ENCODE data around the gene FOXA1.

The FOXA1 gene

DNA sequence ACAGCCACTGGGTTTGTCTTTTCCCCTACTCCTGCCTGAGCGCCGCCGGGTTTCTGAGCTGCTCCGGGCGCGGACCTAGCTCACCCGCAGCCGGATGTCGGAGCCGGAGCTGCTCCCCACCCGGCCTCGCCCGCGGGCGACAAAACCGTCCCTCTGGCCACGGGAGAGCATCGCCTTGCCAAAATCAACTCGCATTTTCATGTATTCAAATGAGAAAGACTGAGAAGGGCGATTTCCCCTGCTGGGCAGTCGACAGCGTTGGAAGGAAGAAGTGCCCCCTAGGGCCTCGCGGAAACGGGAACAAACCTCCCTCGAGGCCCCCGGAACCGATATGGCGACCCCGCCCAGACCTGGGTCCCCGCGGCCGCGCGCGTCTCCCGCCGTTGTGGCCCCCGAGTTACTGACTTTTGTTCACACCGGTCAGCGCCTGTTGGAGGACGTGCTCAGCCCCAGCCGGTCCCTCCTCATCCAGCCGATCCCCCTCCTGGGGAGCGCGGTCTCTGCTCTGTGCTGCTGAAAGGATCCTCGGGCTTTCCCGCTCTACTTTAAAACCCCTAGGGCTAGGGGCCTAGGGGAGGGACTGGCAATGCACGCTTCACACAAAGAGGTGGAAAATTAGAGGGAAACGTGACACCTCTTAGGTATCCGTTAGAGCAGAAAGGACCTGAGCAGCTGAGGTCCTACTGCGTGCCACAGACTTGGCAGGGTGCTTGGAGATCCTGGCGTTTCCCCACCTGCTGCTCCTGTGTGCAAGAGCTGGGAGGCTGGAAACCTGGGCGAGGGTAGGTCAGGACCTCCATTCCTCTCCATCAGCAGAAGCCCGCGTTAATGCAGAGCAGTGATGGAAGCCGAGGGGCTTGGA lies 4.7 kb upstream of the FOXA1 start:
- no peaks in the 10 kb centered on the region for H3K79me2 ChIP-seq (ENCODE audit: low read length)
- no peak overlapping the region for H3K9ac ChIP-seq (ENCODE audit: low read length)
- H3K4me3 ChIP-seq (ENCODE audit: low read length) = no peak overlapping the region
- no peaks in the 10 kb centered on the region for H3K9me2 ChIP-seq (replicated peaks; ENCODE audit: insufficient read depth, low read length)
- H3K4me2 ChIP-seq (ENCODE audit: low read depth, low read length) = no peak overlapping the region
- no peak overlapping the region for H2AFZ ChIP-seq (ENCODE audit: low read length)
- no peaks in the 10 kb centered on the region for H3K36me3 ChIP-seq (replicated peaks; ENCODE audit: insufficient read depth, low read length)
- TF ChIP-seq EZH2phosphoT487 (IDR thresholded peaks at IDR 0.05; ENCODE audit: low read length) = no peak
- TF ChIP-seq EZH2 (optimal IDR thresholded peaks at IDR 0.05; ENCODE audit: low read depth, low read length) = no peak
- TF ChIP-seq, protein P1, sequence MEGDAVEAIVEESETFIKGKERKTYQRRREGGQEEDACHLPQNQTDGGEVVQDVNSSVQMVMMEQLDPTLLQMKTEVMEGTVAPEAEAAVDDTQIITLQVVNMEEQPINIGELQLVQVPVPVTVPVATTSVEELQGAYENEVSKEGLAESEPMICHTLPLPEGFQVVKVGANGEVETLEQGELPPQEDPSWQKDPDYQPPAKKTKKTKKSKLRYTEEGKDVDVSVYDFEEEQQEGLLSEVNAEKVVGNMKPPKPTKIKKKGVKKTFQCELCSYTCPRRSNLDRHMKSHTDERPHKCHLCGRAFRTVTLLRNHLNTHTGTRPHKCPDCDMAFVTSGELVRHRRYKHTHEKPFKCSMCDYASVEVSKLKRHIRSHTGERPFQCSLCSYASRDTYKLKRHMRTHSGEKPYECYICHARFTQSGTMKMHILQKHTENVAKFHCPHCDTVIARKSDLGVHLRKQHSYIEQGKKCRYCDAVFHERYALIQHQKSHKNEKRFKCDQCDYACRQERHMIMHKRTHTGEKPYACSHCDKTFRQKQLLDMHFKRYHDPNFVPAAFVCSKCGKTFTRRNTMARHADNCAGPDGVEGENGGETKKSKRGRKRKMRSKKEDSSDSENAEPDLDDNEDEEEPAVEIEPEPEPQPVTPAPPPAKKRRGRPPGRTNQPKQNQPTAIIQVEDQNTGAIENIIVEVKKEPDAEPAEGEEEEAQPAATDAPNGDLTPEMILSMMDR (IDR thresholded peaks at IDR 0.05; ENCODE audit: low read length) = no peak
- H3K27ac ChIP-seq (ENCODE audit: low read length) = no peak overlapping the region
- no peaks in the 10 kb centered on the region for H3K4me1 ChIP-seq (ENCODE audit: low read length)
- H3K9me3 ChIP-seq (replicated peaks; ENCODE audit: insufficient read depth, low read length) = no peaks in the 10 kb centered on the region
- no peaks in the 10 kb centered on the region for H4K20me1 ChIP-seq (ENCODE audit: insufficient read depth, low read length)
- DNase-seq = no peak
- H3F3A ChIP-seq (ENCODE audit: insufficient read depth, low read length) = peaks cover 4% of the 10 kb centered on the region; the same call in 1 of the 2 replicates
- H3K27me3 ChIP-seq (replicated peaks; ENCODE audit: insufficient read depth, low read length) = no peaks in the 10 kb centered on the region

GRCh38 chr14:37598747-37599506 lies 3.9 kb upstream of the FOXA1 start:
- Histone ChIP-seq H3K36me3 (replicated peaks; ENCODE audit: insufficient read depth, low read length) (no peaks in the 10 kb centered on the region), H3F3A (ENCODE audit: insufficient read depth, low read length) (peaks cover 7% of the 10 kb centered on the region), H3K27me3 (replicated peaks; ENCODE audit: insufficient read depth, low read length) (no peaks in the 10 kb centered on the region), H3K9me2 (replicated peaks; ENCODE audit: insufficient read depth, low read length) (no peaks in the 10 kb centered on the region), H3K4me2 (ENCODE audit: low read depth, low read length) (no peak overlapping the region), H3K79me2 (ENCODE audit: low read length) (peaks cover 2% of the 10 kb centered on the region), H3K4me3 (ENCODE audit: low read length) (no peak overlapping the region), H4K20me1 (ENCODE audit: insufficient read depth, low read length) (no peaks in the 10 kb centered on the region), H2AFZ (ENCODE audit: low read length) (no peak overlapping the region), H3K27ac (ENCODE audit: low read length) (no peak overlapping the region), H3K4me1 (ENCODE audit: low read length) (no peaks in the 10 kb centered on the region), H3K9ac (ENCODE audit: low read length) (no peak overlapping the region), H3K9me3 (replicated peaks; ENCODE audit: insufficient read depth, low read length) (no peaks in the 10 kb centered on the region)
- TF ChIP-seq EZH2phosphoT487 (IDR thresholded peaks at IDR 0.05; ENCODE audit: low read length) (no peak), EZH2 (optimal IDR thresholded peaks at IDR 0.05; ENCODE audit: low read depth, low read length) (no peak)
- TF ChIP-seq, protein P1 (IDR thresholded peaks at IDR 0.05; ENCODE audit: low read length) = no peak
- DNase-seq = no peak

GRCh38 chr14:37597914-37598746 lies 3.1 kb upstream of the FOXA1 start:
- H3K4me1 ChIP-seq (ENCODE audit: low read length) = no peaks in the 10 kb centered on the region
- no peak overlapping the region for H3K4me2 ChIP-seq (ENCODE audit: low read depth, low read length)
- TF ChIP-seq, protein P1 (IDR thresholded peaks at IDR 0.05; ENCODE audit: low read length) = no peak
- TF ChIP-seq EZH2 (optimal IDR thresholded peaks at IDR 0.05; ENCODE audit: low read depth, low read length) = no peak
- TF ChIP-seq EZH2phosphoT487 (IDR thresholded peaks at IDR 0.05; ENCODE audit: low read length) = no peak
- peaks cover 7% of the 10 kb centered on the region for H3F3A ChIP-seq (ENCODE audit: insufficient read depth, low read length)
- no peak overlapping the region for H3K27ac ChIP-seq (ENCODE audit: low read length)
- H4K20me1 ChIP-seq (ENCODE audit: insufficient read depth, low read length) = no peaks in the 10 kb centered on the region
- peaks cover 9% of the 10 kb centered on the region for H3K79me2 ChIP-seq (ENCODE audit: low read length)
- no peak overlapping the region for H2AFZ ChIP-seq (ENCODE audit: low read length)
- no peaks in the 10 kb centered on the region for H3K9me2 ChIP-seq (replicated peaks; ENCODE audit: insufficient read depth, low read length)
- H3K4me3 ChIP-seq (ENCODE audit: low read length) = no peak overlapping the region
- DNase-seq = no peak
- H3K9ac ChIP-seq (ENCODE audit: low read length) = no peak overlapping the region
- H3K27me3 ChIP-seq (replicated peaks; ENCODE audit: insufficient read depth, low read length) = no peaks in the 10 kb centered on the region
- H3K9me3 ChIP-seq (replicated peaks; ENCODE audit: insufficient read depth, low read length) = no peaks in the 10 kb centered on the region
- no peaks in the 10 kb centered on the region for H3K36me3 ChIP-seq (replicated peaks; ENCODE audit: insufficient read depth, low read length)

Measured in MM.1S (cell line).